GM12878 (cell line): ENCODE results near the gene RANBP9. TPM values are rescaled to one million over a fixed set of nuclear protein-coding genes. Genes with fewer than 3 reads are reported as not detected.

Experiments
- ATAC-seq: fragments of 200-7000 bp; cut with Tn5 transposase; 3 replicates; pipeline ENCODE4 v1.9.1; 2020; ENCODE audit warnings: mild to moderate bottlenecking, moderate library complexity
- BruUV-seq: library from RNA; stranded (reverse); fragments of 400-500 nt; replicated peaks from 2 replicates; lab custom pipeline; 2021; lab: Mats Ljungman, UMichigan
- CTCF ChIA-PET: fragments of 300-600 bp; sonication (Branson Sonifier 250); formaldehyde crosslinking; extraction: SDS; loops from one replicate; lab custom pipeline; 2021; ENCODE audit warnings: inconsistent platforms; lab: Yijun Ruan, JAX
- POLR2A ChIA-PET: fragments of 350-600 bp; formaldehyde crosslinking; extraction: SDS; loops from one replicate; lab custom pipeline; 2021; ENCODE audit warnings: inconsistent platforms; lab: Charles Lee
- RAD21 ChIA-PET: fragments of 300-600 bp; sonication (Branson Sonifier 250); formaldehyde crosslinking; loops from one replicate; lab custom pipeline; 2023; ENCODE audit warnings: antibody characterized with exemption; ENCODE audit not compliant: unreplicated experiment; lab: Charles Lee
- SMC1A ChIA-PET: fragments of 300-600 bp; sonication (Branson Sonifier 250); formaldehyde crosslinking; loops from one replicate; lab custom pipeline; 2023; ENCODE audit not compliant: unreplicated experiment, uncharacterized antibody; lab: Charles Lee
- DNase-seq: peaks from one replicate; pipeline ENCODE4 v3.0.0-alpha.2; 2011; ENCODE audit warnings: low read depth, low spot score
- FAIRE-seq: peaks from 3 replicates; lab custom pipeline; 2011; peaks lifted over from hg19 to GRCh38; lab: Jason Lieb, UNC
- H2AFZ ChIP-seq: 2 replicates; pipeline ENCODE4 v1.6.0; 2011; ENCODE audit warnings: low read depth, low read length, control low read depth; ENCODE audit not compliant: control insufficient read depth
- H3K27ac ChIP-seq: 2 replicates; pipeline ENCODE4 v1.5.1; 2011; ENCODE audit warnings: control low read depth; ENCODE audit not compliant: control insufficient read depth, insufficient read depth
- H3K27me3 ChIP-seq, 2 experiments: replicated peaks in 1 of 2; 2 replicates each; pipeline versions ENCODE4 v1.6.0 to v1.6.1; 2011; ENCODE audit warnings: low read length in 1 of 2; ENCODE audit not compliant: control insufficient read depth in 2 of 2, insufficient read depth in 2 of 2
- H3K36me3 ChIP-seq, 2 experiments: 2 replicates each; pipeline ENCODE4 v1.5.1; 2011; ENCODE audit warnings: low read length in 1 of 2; ENCODE audit not compliant: control insufficient read depth in 2 of 2, insufficient read depth in 2 of 2
- H3K4me1 ChIP-seq: 2 replicates; pipeline ENCODE4 v1.6.1; 2011; ENCODE audit warnings: mild to moderate bottlenecking, low read length, moderate library complexity, mixed read lengths; ENCODE audit not compliant: control insufficient read depth, insufficient read depth
- H3K4me2 ChIP-seq: 2 replicates; pipeline ENCODE4 v1.6.0; 2011; ENCODE audit warnings: control low read depth; ENCODE audit not compliant: control insufficient read depth, insufficient read depth
- H3K4me3 ChIP-seq: fragments of 200-600 bp; sonication (generic); 2 replicates; pipeline ENCODE4 v1.5.1; 2016
- H3K79me2 ChIP-seq: 2 replicates; pipeline ENCODE4 v1.6.0; 2011; ENCODE audit warnings: low read length; ENCODE audit not compliant: control insufficient read depth, insufficient read depth
- H3K9ac ChIP-seq: 2 replicates; pipeline ENCODE4 v1.8.0; 2011; ENCODE audit warnings: low read length, control low read depth, mixed read lengths; ENCODE audit not compliant: control insufficient read depth, insufficient read depth
- H3K9me3 ChIP-seq: replicated peaks from 3 replicates; pipeline ENCODE4 v1.5.1; 2011; ENCODE audit warnings: mild to moderate bottlenecking, low read length; ENCODE audit not compliant: control insufficient read depth, insufficient read depth
- H4K20me1 ChIP-seq: 2 replicates; pipeline ENCODE4 v1.6.0; 2011; ENCODE audit not compliant: control insufficient read depth, insufficient read depth
- BCL3 ChIP-seq: IDR thresholded peaks from 2 replicates; pipeline ENCODE4 v1.6.1; 2011; ENCODE audit warnings: borderline replicate concordance, low read depth, mild to moderate bottlenecking, moderate library complexity, low read length; ENCODE audit not compliant: insufficient read depth, poor library complexity, severe bottlenecking
- CEBPB ChIP-seq, 2 experiments: fragments of 150-350 bp in 1 of 2; IDR thresholded peaks; 2 replicates each; pipeline ENCODE4 v1.6.1; 2012 to 2014; ENCODE audit warnings: low read depth in 2 of 2, low read length in 2 of 2, borderline replicate concordance in 1 of 2, inconsistent platforms in 1 of 2
- EZH2 ChIP-seq: IDR thresholded peaks from 2 replicates; pipeline ENCODE4 v1.6.1; 2012; ENCODE audit warnings: low read depth, mild to moderate bottlenecking, control low read depth, inconsistent platforms, low read length, borderline replicate concordance; ENCODE audit not compliant: control insufficient read depth
- IRF3 ChIP-seq: fragments of 450-650 bp; IDR thresholded peaks from 2 replicates; pipeline ENCODE4 v1.6.1; 2014; ENCODE audit warnings: mild to moderate bottlenecking
- JUNB ChIP-seq: IDR thresholded peaks from 2 replicates; pipeline ENCODE4 v1.6.1; 2016; ENCODE audit warnings: antibody characterized with exemption, mild to moderate bottlenecking
- POLR2AphosphoS2 ChIP-seq: IDR thresholded peaks from 2 replicates; pipeline ENCODE4 v1.6.1; 2011; ENCODE audit warnings: low read depth, mild to moderate bottlenecking, low read length, improper control_type of control experiment, moderate library complexity
- RAD21 ChIP-seq: IDR thresholded peaks from 2 replicates; pipeline ENCODE4 v1.6.1; 2011; ENCODE audit warnings: mild to moderate bottlenecking, low read depth, low read length, moderate library complexity; ENCODE audit not compliant: insufficient read depth
- RCOR1 ChIP-seq: conservative IDR thresholded peaks from 2 replicates; pipeline ENCODE4 v1.6.1; 2012; ENCODE audit warnings: low read depth, low read length, improper control_type of control experiment
- SIX5 ChIP-seq: IDR thresholded peaks from 2 replicates; pipeline ENCODE4 v1.6.1; 2011; ENCODE audit warnings: mild to moderate bottlenecking, low read depth, low read length, moderate library complexity; ENCODE audit not compliant: severe bottlenecking
- SMARCA5 ChIP-seq: fragments of 450-650 bp; IDR thresholded peaks from 2 replicates; pipeline ENCODE4 v1.6.1; 2017; ENCODE audit warnings: mild to moderate bottlenecking
- SRF ChIP-seq, 2 experiments: IDR thresholded peaks; 2 replicates each; pipeline ENCODE4 v1.6.1; 2011; ENCODE audit warnings: low read depth in 2 of 2, low read length in 2 of 2, mild to moderate bottlenecking in 1 of 2, moderate library complexity in 1 of 2
- ZNF207 ChIP-seq: fragments of 450-650 bp; IDR thresholded peaks from 2 replicates; pipeline ENCODE4 v1.6.1; 2014; ENCODE audit warnings: antibody characterized with exemption, mild to moderate bottlenecking, borderline replicate concordance
- ZNF384 ChIP-seq: IDR thresholded peaks from 2 replicates; pipeline ENCODE4 v1.6.1; 2012; ENCODE audit warnings: low read depth, mild to moderate bottlenecking, low read length, improper control_type of control experiment, borderline replicate concordance
- ZNF687 ChIP-seq: fragments of 450-650 bp; IDR thresholded peaks from 2 replicates; pipeline ENCODE4 v1.6.1; 2017; ENCODE audit warnings: mild to moderate bottlenecking, moderate library complexity
- WGBS: methylation state at CpG from one replicate; pipeline ENCODE4 v1.1.6; 2016; ENCODE audit warnings: low lambda C conversion rate; ENCODE audit not compliant: insufficient replicate concordance, insufficient coverage; ENCODE audit errors: missing lambda C conversion rate; 5-methylcytosine and 5-hydroxymethylcytosine counted together
- in situ Hi-C: fragments of 300-500 bp; cut with MboI; formaldehyde crosslinking; loops from 9 replicates; pipeline ENCODE4 v1.14.3; 2018; ENCODE audit warnings: mixed read lengths
- intact Hi-C: fragments of 100-400 bp; cut with micrococcal nuclease; formaldehyde crosslinking; loops from one replicate; pipeline ENCODE4 v1.14.2; 2022; ENCODE audit not compliant: unreplicated experiment
- polyA plus RNA-seq, 11 experiments: library from polyadenylated mRNA; depleted of rRNA in 4 of 11; unstranded in 6 of 11; stranded (reverse) in 5 of 11; fragments of >200 nt; fragmentation: Nextera tagmentation in 4 of 11; fragmentation: Illumina TruSeq in 1 of 11; extraction: Ambion mirVana in 4 of 11; extraction: Trizol in 1 of 11; gene quantifications; 1 replicate in 1 of 11; 2 replicates in 10 of 11; pipeline versions ENCODE4 v1.2.1 to v1.2.3, GENCODE V29; 2011 to 2016; ENCODE audit warnings: inconsistent platforms in 2 of 11, missing spikeins in 2 of 11, low read depth in 1 of 11
- total RNA-seq, 4 experiments: library from RNA; depleted of rRNA in 3 of 4; stranded (reverse); fragments of >200 nt in 3 of 4; fragmentation: Illumina TruSeq in 1 of 4; extraction: Trizol in 1 of 4; gene quantifications; 2 replicates each; pipeline versions ENCODE4 v1.2.1 to v1.2.3, GENCODE V29; 2013 to 2021

RANBP9 gene
- total and polyA plus RNA-seq, 10 of the 15 experiments (the other 5 are each of a cell fraction or from before 2014, with no cell fraction given), result 3.7 to 43.1 (median 16.2) TPM

GRCh38 chr6:13586603-13587542, 124.8 kb downstream of the RANBP9 start (continued):
- TF ChIP-seq IRF3 (no peak), CEBPB (IDR thresholded peaks at IDR 0.05; ENCODE audit: borderline replicate concordance in 1 of 2, low read depth in 2 of 2, low read length in 2 of 2) (no peak)

GRCh38 chr6:13581700-13582229, 129.9 kb downstream of the RANBP9 start:
- WGBS, result 83% methylated on average over 9 of the region's 9 CpGs
- H3K27me3 ChIP-seq, result no peaks in the 10 kb centered on the region
- H3K36me3 ChIP-seq, result peaks cover 0 to 3% of the 10 kb centered on the region in 2 experiments; a peak in 1 of 4 replicates
- no peaks in the 10 kb centered on the region; the same call in 1 of the 2 replicates for H3K79me2 ChIP-seq
- FAIRE-seq, result no peak
- DNase-seq, result no peak
- no peak for ATAC-seq
- RAD21 ChIA-PET, result no interaction called here
- no peaks in the 10 kb centered on the region for H3K4me1 ChIP-seq
- no peak overlapping the region for H3K9ac ChIP-seq
- POLR2A ChIA-PET, result no interaction called here
- intact Hi-C loops (no loop called here), in situ Hi-C loops (no loop called here)
- no peak overlapping the region for H3K27ac ChIP-seq
- no peaks in the 10 kb centered on the region for H3K9me3 ChIP-seq
- no peak overlapping the region for H3K4me3 ChIP-seq
- SMC1A ChIA-PET, result no interaction called here
- no peaks in the 10 kb centered on the region for H4K20me1 ChIP-seq
- CTCF ChIA-PET, result interaction anchor here (1.0 kb wide), 1 partner anchor 244 kb away, joined by 3 read pairs; no protein-coding TSS in a partner anchor
- no peak overlapping the region for H3K4me2 ChIP-seq
- H2AFZ ChIP-seq, result no peak overlapping the region
- no TSS peak for BruUV-seq
- TF ChIP-seq RAD21 (no peak), JUNB (no peak), POLR2AphosphoS2 (no peak), ZNF687 (no peak), ZNF384 (no peak), SIX5 (no peak), SRF (IDR thresholded peaks at IDR 0.05; ENCODE audit: low read depth in 2 of 2, low read length in 2 of 2) (no peak), ZNF207 (no peak), EZH2 (no peak), SMARCA5 (no peak), BCL3 (no peak), RCOR1 (no peak)
